Medulla oblongata (tissue), 1 donor: ENCODE data around the gene MYBPC1.
"Not testable (repeated sequence)": the region's sequence is repeated elsewhere in the genome, so short reads cannot be mapped to it uniquely, and the experiment has no call there.

Experiments
- DNase-seq: peaks from one replicate; pipeline ENCODE4 v3.0.0-alpha.2; 2015; ENCODE audit errors: extremely low spot score

MYBPC1 gene

GRCh38 chr12:101653503-101653902 is 58.7 kb downstream of the MYBPC1 start:
- peak; percentile 35 for DNase-seq

GRCh38 chr12:101654442-101654841 is 59.7 kb downstream of the MYBPC1 start:
- no peak for DNase-seq

- DNase-seq, result no peak
Measured at GRCh38 chr12:101655393-101655792, 60.6 kb downstream of the MYBPC1 start.

- DNase-seq, result not testable (repeated sequence)
Measured at GRCh38 chr12:101660662-101661061, 65.9 kb downstream of the MYBPC1 start.

- no peak for DNase-seq
Measured at GRCh38 chr12:101663298-101663697, 68.5 kb downstream of the MYBPC1 start.

- no peak for DNase-seq
Measured at GRCh38 chr12:101664992-101665391, 70.2 kb downstream of the MYBPC1 start.

- peak; percentile 42 for DNase-seq
Measured at GRCh38 chr12:101666052-101666728, 71.4 kb downstream of the MYBPC1 start.

GRCh38 chr12:101667591-101667990 is 72.8 kb downstream of the MYBPC1 start:
- no peak for DNase-seq

GRCh38 chr12:101670007-101670671 is 75.4 kb downstream of the MYBPC1 start:
- DNase-seq, result peak; percentile 63

- peak; percentile 66 for DNase-seq
Measured at GRCh38 chr12:101671157-101671791, 76.5 kb downstream of the MYBPC1 start.

- DNase-seq, result no peak
Measured at GRCh38 chr12:101671833-101672232, 77.1 kb downstream of the MYBPC1 start.

GRCh38 chr12:101675555-101675954 is 80.8 kb downstream of the MYBPC1 start:
- no peak for DNase-seq

GRCh38 chr12:101676497-101676896 is 81.7 kb downstream of the MYBPC1 start:
- not testable (repeated sequence) for DNase-seq

- DNase-seq, result no peak
Measured at GRCh38 chr12:101678081-101678480, 83.3 kb downstream of the MYBPC1 start.

- DNase-seq, result no peak
Measured at GRCh38 chr12:101680240-101680639, 85.5 kb downstream of the MYBPC1 start.

GRCh38 chr12:101680647-101681046 is 85.9 kb downstream of the MYBPC1 start:
- no peak for DNase-seq

- not testable (repeated sequence) for DNase-seq
Measured at GRCh38 chr12:101681627-101682026, 86.9 kb downstream of the MYBPC1 start.

GRCh38 chr12:101685092-101685491 is 90.3 kb downstream of the MYBPC1 start:
- no peak for DNase-seq

GRCh38 chr12:101686176-101686575 is 91.4 kb downstream of the MYBPC1 start:
- DNase-seq, result no peak

- DNase-seq, result no peak
Measured at GRCh38 chr12:101690544-101691098, 95.8 kb downstream of the MYBPC1 start.

- no peak for DNase-seq
Measured at GRCh38 chr12:101691503-101692096, 96.8 kb downstream of the MYBPC1 start.

GRCh38 chr12:101694297-101694848 is 99.6 kb downstream of the MYBPC1 start:
- DNase-seq, result no peak
